SK-N-SH (cell line): ENCODE measurements around the gene MEIS2. TPM values are rescaled to one million over a fixed set of nuclear protein-coding genes. Genes with fewer than 3 reads are reported as not detected.
A peak's percentile ranks its signal among the peaks of the same experiment; 100 is the strongest.

Experiments
- CTCF ChIA-PET: fragments of 300-600, 350-600 bp; formaldehyde crosslinking; extraction: SDS; loops from one replicate; lab custom pipeline; 2021; lab: Yijun Ruan, JAX
- POLR2A ChIA-PET: fragments of 350-600 bp; sonication (Branson Sonifier 250); formaldehyde crosslinking; extraction: SDS; loops from one replicate; lab custom pipeline; 2020; ENCODE audit warnings: antibody characterized with exemption, inconsistent platforms; lab: Yijun Ruan, JAX
- DNase-seq: peaks from one replicate; pipeline ENCODE4 v3.0.0; 2012
- H2AFZ ChIP-seq: fragments of 200-600 bp; sonication (generic); 2 replicates; pipeline ENCODE4 v1.8.1; 2016; ENCODE audit warnings: antibody characterized with exemption, mild to moderate bottlenecking, low read depth
- H3F3A ChIP-seq: fragments of 200-600 bp; sonication (generic); replicated peaks from 2 replicates; pipeline ENCODE3; 2016; ENCODE audit warnings: antibody characterized with exemption, mild to moderate bottlenecking; ENCODE audit not compliant: insufficient read depth
- H3K27ac ChIP-seq, 2 experiments: fragments of 200-500 bp in 1 of 2; fragments of 200-600 bp in 1 of 2; sonication (Bioruptor generic) in 1 of 2; sonication (generic), shearing (Covaris generic) in 1 of 2; 2 replicates each; pipeline versions ENCODE4 v1.5.1 to v1.6.1; 2014 to 2016; ENCODE audit warnings: low read depth in 2 of 2, inconsistent platforms in 1 of 2, low read length in 1 of 2, mild to moderate bottlenecking in 1 of 2, mixed read lengths in 1 of 2
- H3K27me3 ChIP-seq: fragments of 200-600 bp; sonication (generic), shearing (Covaris generic); 2 replicates; pipeline ENCODE4 v1.6.1; 2016; ENCODE audit warnings: mixed run types; ENCODE audit not compliant: insufficient read depth
- H3K36me3 ChIP-seq, 2 experiments: fragments of 200-500 bp in 1 of 2; fragments of 200-600 bp in 1 of 2; sonication (Bioruptor generic) in 1 of 2; sonication (generic) in 1 of 2; replicated peaks in 1 of 2; 2 replicates each; pipeline versions ENCODE3 to v1.5.1; 2014 to 2016; ENCODE audit warnings: low read length in 1 of 2, mild to moderate bottlenecking in 1 of 2; ENCODE audit not compliant: insufficient read depth in 2 of 2, control insufficient read depth in 1 of 2
- H3K4me1 ChIP-seq, 2 experiments: fragments of 200-500 bp in 1 of 2; fragments of 200-600 bp in 1 of 2; sonication (Bioruptor generic) in 1 of 2; sonication (generic), shearing (Covaris generic) in 1 of 2; 2 replicates each; pipeline versions ENCODE4 v1.5.1 to v1.6.1; 2014 to 2016; ENCODE audit warnings: low read depth in 1 of 2, low read length in 1 of 2, mixed run types in 1 of 2; ENCODE audit not compliant: insufficient read depth in 2 of 2, control insufficient read depth in 1 of 2
- H3K4me2 ChIP-seq: fragments of 200-600 bp; sonication (generic), shearing (Covaris generic); 2 replicates; pipeline ENCODE4 v1.6.1; 2017; ENCODE audit warnings: mixed run types
- H3K4me3 ChIP-seq, 2 experiments: fragments of 200-500 bp in 1 of 2; fragments of 200-600 bp in 1 of 2; sonication (Bioruptor generic) in 1 of 2; sonication (generic), shearing (Covaris generic) in 1 of 2; 2 replicates each; pipeline versions ENCODE4 v1.5.1 to v1.8.1; 2014 to 2016; ENCODE audit warnings: low read depth in 2 of 2, inconsistent platforms in 1 of 2, low read length in 1 of 2, mild to moderate bottlenecking in 1 of 2, mixed read lengths in 1 of 2, moderate library complexity in 1 of 2
- H3K79me2 ChIP-seq: fragments of 200-600 bp; sonication (generic); 2 replicates; pipeline ENCODE4 v1.8.1; 2017; ENCODE audit warnings: mild to moderate bottlenecking; ENCODE audit not compliant: insufficient read depth
- H3K9ac ChIP-seq: fragments of 200-600 bp; sonication (generic); 2 replicates; pipeline ENCODE4 v1.6.1; 2017; ENCODE audit warnings: mixed run types
- H3K9me2 ChIP-seq: fragments of 200-600 bp; sonication (generic); 2 replicates; pipeline ENCODE4 v1.6.1; 2017; ENCODE audit warnings: mixed run types
- H3K9me3 ChIP-seq: fragments of 200-600 bp; sonication (generic); 2 replicates; pipeline ENCODE4 v1.6.1; 2017; ENCODE audit warnings: mixed run types, mild to moderate bottlenecking, moderate library complexity
- H4K20me1 ChIP-seq: fragments of 200-600 bp; sonication (generic); 2 replicates; pipeline ENCODE4 v1.6.1; 2017; ENCODE audit warnings: mild to moderate bottlenecking, mixed run types; ENCODE audit not compliant: insufficient read depth
- ELF1 ChIP-seq: IDR thresholded peaks from 2 replicates; pipeline ENCODE4 v1.4.0; 2012
- EP300 ChIP-seq, 2 experiments: IDR thresholded peaks; 2 replicates each; pipeline versions ENCODE4 v1.4.0 to v1.6.1; 2012; ENCODE audit warnings: borderline replicate concordance in 1 of 2, low read depth in 1 of 2, low read length in 1 of 2
- EZH2phosphoT487 ChIP-seq: fragments of 200-600 bp; sonication (generic); IDR thresholded peaks from 2 replicates; pipeline ENCODE4 v1.6.1; 2017; ENCODE audit warnings: low read depth, mixed run types, mild to moderate bottlenecking, antibody characterized with exemption, moderate library complexity, borderline replicate concordance
- FOSL2 ChIP-seq: IDR thresholded peaks from 2 replicates; pipeline ENCODE4 v1.4.0; 2012; ENCODE audit warnings: low read depth, mild to moderate bottlenecking, moderate library complexity, borderline replicate concordance
- IRF3 ChIP-seq: fragments of 150-350 bp; IDR thresholded peaks from 2 replicates; pipeline ENCODE4 v1.6.1; 2016; ENCODE audit warnings: mild to moderate bottlenecking, low read depth, low read length
- MXI1 ChIP-seq: IDR thresholded peaks from 2 replicates; pipeline ENCODE4 v1.6.1; 2012; ENCODE audit warnings: mild to moderate bottlenecking, low read depth, low read length, improper control_type of control experiment
- RAD21 ChIP-seq: IDR thresholded peaks from 2 replicates; pipeline ENCODE4 v1.6.1; 2012; ENCODE audit warnings: mild to moderate bottlenecking, low read length
- TEAD4 ChIP-seq: IDR thresholded peaks from 2 replicates; pipeline ENCODE4 v1.4.0; 2012; ENCODE audit warnings: mild to moderate bottlenecking, borderline replicate concordance; ENCODE audit not compliant: insufficient read depth
- USF1 ChIP-seq: IDR thresholded peaks from 2 replicates; pipeline ENCODE4 v1.4.0; 2012; ENCODE audit warnings: low read depth, borderline replicate concordance
- WGBS: methylation state at CpG from one replicate; pipeline ENCODE4 v1.1.6; 2017; ENCODE audit warnings: low lambda C conversion rate; 5-methylcytosine and 5-hydroxymethylcytosine counted together
- polyA plus RNA-seq, 3 experiments: library from polyadenylated mRNA; depleted of rRNA; stranded (reverse); fragments of >200 nt; gene quantifications; 2 replicates each; pipeline ENCODE4 v1.2.3, GENCODE V29; 2012
- TF ChIP-seq, protein P1 (sequence below): IDR thresholded peaks from 2 replicates; pipeline ENCODE4 v1.6.1; 2012; ENCODE audit warnings: mild to moderate bottlenecking, low read depth, low read length, moderate library complexity
- TF ChIP-seq, protein P2 (sequence below): IDR thresholded peaks from 2 replicates; pipeline ENCODE4; 2012

The MEIS2 gene
- polyA plus RNA-seq, 1 of the 3 experiments (the other 2 are of a cell fraction), result 146 TPM

- peaks cover 7 to 15% of the 10 kb centered on the region in 2 experiments; a peak in 3 of 4 replicates for H3K4me1 ChIP-seq
- peaks cover 36% of the 10 kb centered on the region for H3F3A ChIP-seq
- H3K36me3 ChIP-seq, result peaks cover 85 to 91% of the 10 kb centered on the region in 2 experiments
- H3K9me3 ChIP-seq, result no peaks in the 10 kb centered on the region
- H3K79me2 ChIP-seq, result peaks cover 97% of the 10 kb centered on the region
- POLR2A ChIA-PET, result interaction anchor here (0.6 kb wide), 1 partner anchor 15 kb away, joined by 3 read pairs; no protein-coding TSS in a partner anchor
- WGBS, result 75% methylated on average over 6 of the region's 6 CpGs
- no peak for DNase-seq
- H4K20me1 ChIP-seq, result peaks cover 56% of the 10 kb centered on the region; the same call in 1 of the 2 replicates
- H2AFZ ChIP-seq, result no peak overlapping the region
- no peaks in the 10 kb centered on the region for H3K27me3 ChIP-seq
- H3K4me2 ChIP-seq, result peak overlapping the region; percentile 18; the same call in 1 of the 2 replicates
- H3K9ac ChIP-seq, result no peak overlapping the region; the same call in 1 of the 2 replicates
- H3K4me3 ChIP-seq, result no peak overlapping the region
- H3K9me2 ChIP-seq, result no peaks in the 10 kb centered on the region
- H3K27ac ChIP-seq, result peak overlapping the region; percentile 64 to 67
- CTCF ChIA-PET, result no interaction called here
- TF ChIP-seq MXI1, result no peak
- no peak for TF ChIP-seq ELF1
- TF ChIP-seq USF1, result no peak
- no peak for TF ChIP-seq IRF3
- no peak for TF ChIP-seq RAD21
- TF ChIP-seq, protein P1, sequence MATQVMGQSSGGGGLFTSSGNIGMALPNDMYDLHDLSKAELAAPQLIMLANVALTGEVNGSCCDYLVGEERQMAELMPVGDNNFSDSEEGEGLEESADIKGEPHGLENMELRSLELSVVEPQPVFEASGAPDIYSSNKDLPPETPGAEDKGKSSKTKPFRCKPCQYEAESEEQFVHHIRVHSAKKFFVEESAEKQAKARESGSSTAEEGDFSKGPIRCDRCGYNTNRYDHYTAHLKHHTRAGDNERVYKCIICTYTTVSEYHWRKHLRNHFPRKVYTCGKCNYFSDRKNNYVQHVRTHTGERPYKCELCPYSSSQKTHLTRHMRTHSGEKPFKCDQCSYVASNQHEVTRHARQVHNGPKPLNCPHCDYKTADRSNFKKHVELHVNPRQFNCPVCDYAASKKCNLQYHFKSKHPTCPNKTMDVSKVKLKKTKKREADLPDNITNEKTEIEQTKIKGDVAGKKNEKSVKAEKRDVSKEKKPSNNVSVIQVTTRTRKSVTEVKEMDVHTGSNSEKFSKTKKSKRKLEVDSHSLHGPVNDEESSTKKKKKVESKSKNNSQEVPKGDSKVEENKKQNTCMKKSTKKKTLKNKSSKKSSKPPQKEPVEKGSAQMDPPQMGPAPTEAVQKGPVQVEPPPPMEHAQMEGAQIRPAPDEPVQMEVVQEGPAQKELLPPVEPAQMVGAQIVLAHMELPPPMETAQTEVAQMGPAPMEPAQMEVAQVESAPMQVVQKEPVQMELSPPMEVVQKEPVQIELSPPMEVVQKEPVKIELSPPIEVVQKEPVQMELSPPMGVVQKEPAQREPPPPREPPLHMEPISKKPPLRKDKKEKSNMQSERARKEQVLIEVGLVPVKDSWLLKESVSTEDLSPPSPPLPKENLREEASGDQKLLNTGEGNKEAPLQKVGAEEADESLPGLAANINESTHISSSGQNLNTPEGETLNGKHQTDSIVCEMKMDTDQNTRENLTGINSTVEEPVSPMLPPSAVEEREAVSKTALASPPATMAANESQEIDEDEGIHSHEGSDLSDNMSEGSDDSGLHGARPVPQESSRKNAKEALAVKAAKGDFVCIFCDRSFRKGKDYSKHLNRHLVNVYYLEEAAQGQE, result no peak
- no peak for TF ChIP-seq TEAD4
- TF ChIP-seq FOSL2, result no peak
- TF ChIP-seq, protein P2, sequence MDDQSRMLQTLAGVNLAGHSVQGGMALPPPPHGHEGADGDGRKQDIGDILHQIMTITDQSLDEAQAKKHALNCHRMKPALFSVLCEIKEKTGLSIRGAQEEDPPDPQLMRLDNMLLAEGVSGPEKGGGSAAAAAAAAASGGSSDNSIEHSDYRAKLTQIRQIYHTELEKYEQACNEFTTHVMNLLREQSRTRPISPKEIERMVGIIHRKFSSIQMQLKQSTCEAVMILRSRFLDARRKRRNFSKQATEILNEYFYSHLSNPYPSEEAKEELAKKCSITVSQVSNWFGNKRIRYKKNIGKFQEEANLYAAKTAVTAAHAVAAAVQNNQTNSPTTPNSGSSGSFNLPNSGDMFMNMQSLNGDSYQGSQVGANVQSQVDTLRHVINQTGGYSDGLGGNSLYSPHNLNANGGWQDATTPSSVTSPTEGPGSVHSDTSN, result no peak
- TF ChIP-seq EP300 (IDR thresholded peaks at IDR 0.05; ENCODE audit: borderline replicate concordance in 1 of 2, low read depth in 1 of 2, low read length in 1 of 2), result no peak
- no peak for TF ChIP-seq EZH2phosphoT487
Observed at GRCh38 chr15:37058316-37058985, 41.9 kb downstream of the MEIS2 start.
